ENCODE data around the gene UNC5B.

Gene UNC5B

GRCh38 chr10:71235808-71236207 is 23.4 kb downstream of the UNC5B start:
- Histone ChIP-seq H3K9ac (ENCODE audit: low read length) (peak overlapping the region; percentile 64), H3K27ac (ENCODE audit: low read depth, low read length) (no peak overlapping the region; the same call in 1 of the 2 replicates), H3K27me3 (ENCODE audit: control insufficient read depth, insufficient read depth, low read length) (no peaks in the 10 kb centered on the region), H3K4me1 (ENCODE audit: control insufficient read depth, insufficient read depth, low read length) (peaks cover 74% of the 10 kb centered on the region), H3K4me3 (ENCODE audit: low read depth, low read length) (no peak overlapping the region), H3K36me3 (ENCODE audit: control insufficient read depth, insufficient read depth, low read length) (no peaks in the 10 kb centered on the region), H3K9me3 (ENCODE audit: control insufficient read depth, insufficient read depth, low read depth, low read length) (no peaks in the 10 kb centered on the region)

DNA sequence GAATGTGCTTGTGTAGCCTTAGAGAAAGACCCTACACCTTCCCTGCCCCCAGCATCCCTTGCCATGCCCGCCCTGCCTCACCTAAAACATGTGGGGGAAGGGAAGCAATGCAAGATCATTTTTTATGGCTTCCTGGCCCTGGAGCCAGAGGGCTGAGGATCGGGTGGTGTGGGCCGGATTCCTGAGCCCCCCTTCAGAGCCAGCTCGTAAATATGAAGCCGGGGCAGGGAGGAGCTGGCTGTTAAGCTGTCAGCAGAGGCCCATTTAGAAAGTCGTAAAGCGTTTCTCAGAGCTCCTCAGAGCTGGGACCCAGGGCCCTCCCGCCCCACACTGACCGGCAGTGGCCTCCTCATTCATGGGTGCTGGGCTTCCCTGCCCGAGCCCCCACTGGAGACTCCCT is 23.9 kb downstream of the UNC5B start:
- H3K27me3 ChIP-seq (ENCODE audit: control insufficient read depth, insufficient read depth, low read length), result no peaks in the 10 kb centered on the region
- no peak overlapping the region for H3K27ac ChIP-seq (ENCODE audit: low read depth, low read length)
- H3K4me1 ChIP-seq (ENCODE audit: control insufficient read depth, insufficient read depth, low read length), result peaks cover 72% of the 10 kb centered on the region
- no peaks in the 10 kb centered on the region for H3K9me3 ChIP-seq (ENCODE audit: control insufficient read depth, insufficient read depth, low read depth, low read length)
- no peak overlapping the region for H3K4me3 ChIP-seq (ENCODE audit: low read depth, low read length)
- no peaks in the 10 kb centered on the region for H3K36me3 ChIP-seq (ENCODE audit: control insufficient read depth, insufficient read depth, low read length)
- no peak overlapping the region for H3K9ac ChIP-seq (ENCODE audit: low read length)

DNA sequence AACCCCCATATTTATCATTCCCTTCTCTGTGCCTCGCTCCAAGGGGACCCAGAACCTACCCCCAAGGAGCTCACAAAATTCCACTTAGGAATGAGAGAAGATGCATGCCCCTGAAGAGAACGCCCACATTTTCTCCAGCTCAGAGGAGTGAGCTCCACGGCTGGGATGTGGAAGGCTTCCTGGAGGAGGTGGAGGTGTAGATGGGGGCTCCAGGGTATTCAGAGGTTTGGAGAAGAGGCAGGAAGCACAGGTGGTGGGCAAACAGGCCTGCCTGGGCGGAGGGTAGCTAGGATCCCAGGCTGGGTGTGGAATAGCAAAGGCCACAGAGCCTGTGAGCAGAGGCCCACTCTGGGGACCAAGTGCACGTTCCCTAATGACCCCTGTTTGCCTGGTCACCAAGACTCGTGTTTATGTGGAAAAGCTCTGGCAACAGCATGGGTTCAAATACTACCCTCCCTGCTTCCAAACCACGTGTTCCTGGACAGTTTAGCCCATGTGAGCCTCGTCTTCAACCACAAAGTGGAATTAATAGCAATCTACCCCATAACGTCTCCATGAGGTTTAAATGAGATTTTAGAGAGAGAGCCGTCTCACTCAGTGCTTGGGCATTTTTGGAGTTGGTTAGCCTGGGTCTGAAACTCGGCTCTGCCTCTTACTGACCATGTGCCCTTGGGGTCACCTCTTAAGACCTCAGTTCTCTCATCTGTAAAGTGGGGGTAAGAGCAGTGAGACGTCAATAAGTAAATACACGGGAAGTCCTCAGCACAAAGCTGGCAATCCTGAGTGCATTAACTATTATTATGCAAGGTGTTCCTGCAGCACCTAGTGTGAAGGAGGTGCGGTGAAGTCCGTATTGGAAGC is 24.7 kb downstream of the UNC5B start:
- no peak overlapping the region; the same call in 1 of the 2 replicates for H3K27ac ChIP-seq (ENCODE audit: low read depth, low read length)
- no peak overlapping the region for H3K9ac ChIP-seq (ENCODE audit: low read length)
- H3K27me3 ChIP-seq (ENCODE audit: control insufficient read depth, insufficient read depth, low read length), result no peaks in the 10 kb centered on the region
- no peak overlapping the region for H3K4me3 ChIP-seq (ENCODE audit: low read depth, low read length)
- peaks cover 75% of the 10 kb centered on the region for H3K4me1 ChIP-seq (ENCODE audit: control insufficient read depth, insufficient read depth, low read length)
- no peaks in the 10 kb centered on the region for H3K9me3 ChIP-seq (ENCODE audit: control insufficient read depth, insufficient read depth, low read depth, low read length)
- no peaks in the 10 kb centered on the region for H3K36me3 ChIP-seq (ENCODE audit: control insufficient read depth, insufficient read depth, low read length)

DNA sequence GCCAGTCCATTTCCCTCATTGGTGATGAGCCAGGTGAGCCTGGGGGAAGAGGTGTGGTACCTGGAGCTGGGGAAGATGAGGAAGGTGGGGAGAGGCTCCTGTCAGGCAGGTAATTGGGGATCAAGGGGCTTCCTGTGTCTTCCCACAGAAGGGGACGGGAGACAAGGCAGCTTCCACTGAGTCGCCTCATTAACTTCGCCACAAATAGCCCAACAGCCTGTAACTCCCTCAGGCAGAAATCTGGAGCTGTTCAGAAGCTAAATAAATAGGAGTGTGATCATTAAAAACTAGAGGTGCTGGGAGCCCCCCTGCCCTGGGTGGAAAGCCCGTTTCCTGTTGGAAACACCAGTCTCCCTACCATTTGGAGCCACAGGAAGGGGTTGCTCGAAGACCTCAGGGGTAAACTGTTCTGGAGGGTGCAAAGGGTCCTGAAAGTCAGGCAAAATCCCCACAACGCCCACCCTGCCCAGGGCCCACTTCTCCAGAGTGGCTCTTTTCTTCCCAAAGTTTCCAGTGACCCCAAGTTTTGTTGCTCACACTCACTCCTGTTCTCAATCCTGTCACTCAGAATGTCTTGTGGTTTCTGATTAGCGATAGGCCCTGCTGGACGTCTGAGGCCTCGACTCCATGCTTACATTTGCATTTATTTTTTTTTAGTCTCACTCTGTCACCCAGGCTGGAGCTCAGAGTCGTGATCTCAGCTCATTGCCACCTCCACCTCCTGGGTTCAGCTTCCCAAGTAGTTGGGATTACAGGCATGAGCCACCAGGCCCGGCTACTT is 25.7 kb downstream of the UNC5B start:
- peaks cover 71% of the 10 kb centered on the region for H3K4me1 ChIP-seq (ENCODE audit: control insufficient read depth, insufficient read depth, low read length)
- H3K27ac ChIP-seq (ENCODE audit: low read depth, low read length), result no peak overlapping the region
- no peaks in the 10 kb centered on the region for H3K36me3 ChIP-seq (ENCODE audit: control insufficient read depth, insufficient read depth, low read length)
- H3K4me3 ChIP-seq (ENCODE audit: low read depth, low read length), result no peak overlapping the region
- H3K9ac ChIP-seq (ENCODE audit: low read length), result no peak overlapping the region
- no peaks in the 10 kb centered on the region for H3K27me3 ChIP-seq (ENCODE audit: control insufficient read depth, insufficient read depth, low read length)
- no peaks in the 10 kb centered on the region for H3K9me3 ChIP-seq (ENCODE audit: control insufficient read depth, insufficient read depth, low read depth, low read length)

- H3K4me3 ChIP-seq (ENCODE audit: low read depth, low read length), result no peak overlapping the region
- no peak overlapping the region for H3K27ac ChIP-seq (ENCODE audit: low read depth, low read length)
- H3K27me3 ChIP-seq (ENCODE audit: control insufficient read depth, insufficient read depth, low read length), result no peaks in the 10 kb centered on the region
- no peak overlapping the region for H3K9ac ChIP-seq (ENCODE audit: low read length)
- no peaks in the 10 kb centered on the region for H3K36me3 ChIP-seq (ENCODE audit: control insufficient read depth, insufficient read depth, low read length)
- H3K9me3 ChIP-seq (ENCODE audit: control insufficient read depth, insufficient read depth, low read depth, low read length), result no peaks in the 10 kb centered on the region
- peaks cover 66% of the 10 kb centered on the region for H3K4me1 ChIP-seq (ENCODE audit: control insufficient read depth, insufficient read depth, low read length)
Observed at GRCh38 chr10:71238626-71239025, 26.3 kb downstream of the UNC5B start.

DNA sequence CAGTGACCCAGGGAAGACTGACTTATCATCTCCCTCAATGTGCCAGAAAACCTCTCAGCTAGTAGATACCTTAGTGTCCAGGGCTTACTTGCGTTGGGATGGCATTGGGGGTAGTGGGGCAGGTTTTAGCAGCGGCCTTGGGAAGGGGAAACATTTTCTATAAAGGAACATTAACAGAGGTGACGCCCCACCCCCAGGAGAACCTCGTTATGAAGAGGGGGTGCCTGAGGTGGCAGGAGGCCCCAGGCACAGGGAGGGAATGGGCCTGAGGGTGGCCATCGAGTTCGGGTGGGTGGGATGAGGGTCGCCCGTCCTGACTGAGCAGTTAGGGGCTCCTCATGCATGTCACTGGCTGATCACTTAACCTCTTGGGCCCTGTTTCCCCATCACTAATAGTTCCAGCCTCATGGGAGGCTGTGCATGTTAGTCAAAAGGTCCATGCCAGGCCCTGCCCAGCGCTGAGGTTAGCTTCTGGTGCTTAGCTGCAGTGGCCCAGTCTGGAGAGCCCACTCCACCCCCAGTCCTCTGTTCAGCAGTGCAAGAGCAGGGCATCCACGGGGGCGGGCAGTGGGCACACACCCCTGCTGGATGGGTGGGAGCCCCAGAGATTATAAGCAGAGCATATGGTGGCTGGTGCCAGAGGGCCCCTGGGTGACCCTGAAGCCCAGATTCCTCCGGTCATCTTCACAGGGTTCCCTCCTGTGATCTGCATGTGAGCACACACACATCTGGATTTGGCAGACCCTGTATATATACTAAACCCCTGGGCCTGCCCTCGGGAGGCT is 27.0 kb downstream of the UNC5B start:
- no peaks in the 10 kb centered on the region for H3K27me3 ChIP-seq (ENCODE audit: control insufficient read depth, insufficient read depth, low read length)
- H3K4me3 ChIP-seq (ENCODE audit: low read depth, low read length), result no peak overlapping the region
- no peaks in the 10 kb centered on the region for H3K9me3 ChIP-seq (ENCODE audit: control insufficient read depth, insufficient read depth, low read depth, low read length)
- H3K4me1 ChIP-seq (ENCODE audit: control insufficient read depth, insufficient read depth, low read length), result peaks cover 61% of the 10 kb centered on the region
- no peak overlapping the region for H3K27ac ChIP-seq (ENCODE audit: low read depth, low read length)
- no peak overlapping the region for H3K9ac ChIP-seq (ENCODE audit: low read length)
- no peaks in the 10 kb centered on the region for H3K36me3 ChIP-seq (ENCODE audit: control insufficient read depth, insufficient read depth, low read length)

- peaks cover 62% of the 10 kb centered on the region for H3K4me1 ChIP-seq (ENCODE audit: control insufficient read depth, insufficient read depth, low read length)
- H3K9ac ChIP-seq (ENCODE audit: low read length), result no peak overlapping the region
- no peaks in the 10 kb centered on the region for H3K9me3 ChIP-seq (ENCODE audit: control insufficient read depth, insufficient read depth, low read depth, low read length)
- H3K27ac ChIP-seq (ENCODE audit: low read depth, low read length), result no peak overlapping the region
- no peaks in the 10 kb centered on the region for H3K27me3 ChIP-seq (ENCODE audit: control insufficient read depth, insufficient read depth, low read length)
- no peak overlapping the region for H3K4me3 ChIP-seq (ENCODE audit: low read depth, low read length)
- no peaks in the 10 kb centered on the region for H3K36me3 ChIP-seq (ENCODE audit: control insufficient read depth, insufficient read depth, low read length)
Observed at GRCh38 chr10:71239946-71240795, 27.8 kb downstream of the UNC5B start.

DNA sequence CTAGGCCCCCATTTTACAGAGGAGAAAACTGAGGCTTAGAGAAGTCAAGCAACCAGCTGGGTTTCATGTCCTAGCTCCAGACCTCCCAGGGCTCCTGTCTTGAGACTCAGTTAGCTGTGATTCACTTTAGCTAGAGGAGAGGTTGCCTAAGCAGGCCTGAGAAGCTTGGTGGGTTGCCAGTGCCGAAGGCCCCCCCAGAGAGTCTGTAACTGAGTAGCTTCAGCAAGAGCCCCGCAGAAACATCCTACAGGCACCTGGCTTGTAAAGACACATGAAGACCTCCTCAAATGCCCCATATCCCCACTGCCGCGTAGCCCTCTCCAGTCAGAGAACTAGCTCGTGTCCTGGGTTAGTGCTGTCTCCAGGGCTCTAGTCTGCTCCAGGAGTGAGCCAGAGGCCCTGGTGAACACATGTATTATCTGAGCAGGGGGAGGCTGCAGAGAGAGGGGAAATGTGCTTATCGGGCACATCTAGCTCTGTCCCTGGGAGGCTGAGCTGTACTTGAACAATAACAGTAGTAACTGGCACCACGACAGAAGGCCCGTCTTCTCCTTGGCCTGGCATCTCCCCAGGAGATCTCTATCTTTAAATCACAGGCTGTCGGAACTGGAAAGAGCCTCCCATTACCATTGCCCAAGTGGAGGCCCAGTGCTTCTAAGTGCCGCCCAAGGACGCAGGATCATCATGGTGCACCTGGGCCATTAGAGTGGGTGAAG is 28.9 kb downstream of the UNC5B start:
- Histone ChIP-seq H3K36me3 (ENCODE audit: control insufficient read depth, insufficient read depth, low read length) (no peaks in the 10 kb centered on the region), H3K4me1 (ENCODE audit: control insufficient read depth, insufficient read depth, low read length) (peaks cover 53% of the 10 kb centered on the region), H3K27me3 (ENCODE audit: control insufficient read depth, insufficient read depth, low read length) (no peaks in the 10 kb centered on the region), H3K27ac (ENCODE audit: low read depth, low read length) (no peak overlapping the region), H3K4me3 (ENCODE audit: low read depth, low read length) (no peak overlapping the region), H3K9me3 (ENCODE audit: control insufficient read depth, insufficient read depth, low read depth, low read length) (no peaks in the 10 kb centered on the region), H3K9ac (ENCODE audit: low read length) (peak overlapping the region; percentile 21)

DNA sequence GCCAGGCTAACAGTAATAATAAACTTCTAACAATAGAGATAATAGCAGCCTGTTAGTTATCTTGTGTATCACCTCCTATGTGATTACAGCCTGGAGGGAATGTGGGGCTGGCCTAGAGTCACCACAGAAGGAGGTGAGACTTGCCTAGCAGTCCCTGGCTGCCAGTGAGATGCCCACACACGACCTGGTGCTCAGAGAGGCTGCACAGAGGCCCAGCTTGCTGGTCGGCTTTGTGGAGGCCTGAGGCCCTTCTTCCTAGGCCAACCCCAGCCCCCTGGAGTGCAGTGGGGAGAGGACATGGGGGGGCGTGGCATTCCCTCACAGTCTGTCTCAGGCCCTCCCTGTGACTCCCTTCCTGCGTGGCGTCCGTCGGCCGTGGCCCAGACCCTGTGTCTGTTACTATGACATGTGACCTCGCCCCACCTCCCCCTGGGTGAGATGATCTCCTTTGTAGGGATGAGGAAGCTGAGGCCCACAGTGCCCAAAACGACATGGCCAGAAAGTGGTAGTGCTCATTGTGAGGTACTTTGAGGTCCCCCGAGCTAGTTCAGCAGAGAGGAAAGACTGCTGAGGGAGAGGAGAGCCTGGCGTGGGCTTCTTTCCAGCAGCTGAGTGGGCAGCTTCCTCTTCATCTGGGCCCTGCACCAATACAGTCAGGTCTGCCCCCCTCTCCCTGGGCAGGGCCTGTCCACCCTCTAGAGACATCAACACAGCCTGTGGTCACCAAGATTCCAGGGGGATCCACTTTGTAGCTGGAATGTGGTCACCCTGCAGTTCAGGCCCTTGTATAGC is 29.7 kb downstream of the UNC5B start:
- H3K4me1 ChIP-seq (ENCODE audit: control insufficient read depth, insufficient read depth, low read length), result peaks cover 45% of the 10 kb centered on the region
- no peak overlapping the region for H3K4me3 ChIP-seq (ENCODE audit: low read depth, low read length)
- H3K36me3 ChIP-seq (ENCODE audit: control insufficient read depth, insufficient read depth, low read length), result no peaks in the 10 kb centered on the region
- H3K9me3 ChIP-seq (ENCODE audit: control insufficient read depth, insufficient read depth, low read depth, low read length), result no peaks in the 10 kb centered on the region
- no peak overlapping the region for H3K27ac ChIP-seq (ENCODE audit: low read depth, low read length)
- H3K9ac ChIP-seq (ENCODE audit: low read length), result no peak overlapping the region
- H3K27me3 ChIP-seq (ENCODE audit: control insufficient read depth, insufficient read depth, low read length), result no peaks in the 10 kb centered on the region

Data from HUES6 (cell line).